K562 (cell line): ENCODE results near the gene SLC28A3. TPM values are rescaled to one million over a fixed set of nuclear protein-coding genes. Genes with fewer than 3 reads are reported as not detected.

ENCODE experiments used
- ATAC-seq: fragments of 200-7000 bp; cut with Tn5 transposase; 3 replicates; pipeline ENCODE4 v1.9.1; 2020; ENCODE audit warnings: moderate library complexity
- BruUV-seq: library from RNA; stranded (reverse); fragments of 400-500 nt; replicated peaks from 2 replicates; lab custom pipeline; 2021; lab: Mats Ljungman, UMichigan
- CTCF ChIA-PET: fragments of 300-600 bp; formaldehyde crosslinking; extraction: SDS; loops from one replicate; lab custom pipeline; 2021; ENCODE audit warnings: low intra/inter-chr PET ratio; lab: Yijun Ruan, JAX
- POLR2A ChIA-PET: fragments of 300-600, 350-650 bp; sonication (Branson Sonifier 250); formaldehyde crosslinking; extraction: SDS; loops from one replicate; lab custom pipeline; 2021; ENCODE audit warnings: antibody characterized with exemption, inconsistent platforms; lab: Yijun Ruan, JAX
- DNase-seq, 4 experiments: peaks; one replicate each; pipeline versions ENCODE4 v3.0.0 to v3.0.0-alpha.2; 2011 to 2018; ENCODE audit warnings: low spot score in 3 of 4, mixed read lengths in 3 of 4; ENCODE audit errors: extremely low read depth in 1 of 4
- FAIRE-seq: peaks from 2 replicates; lab custom pipeline; 2011; peaks lifted over from hg19 to GRCh38; lab: Jason Lieb, UNC
- H2AFZ ChIP-seq: 2 replicates; pipeline ENCODE4 v1.6.0; 2011; ENCODE audit warnings: low read depth, low read length, control low read depth, inconsistent platforms
- H3K27ac ChIP-seq: fragments of 200-600 bp; 3 replicates; pipeline ENCODE4 v1.8.0; 2011; ENCODE audit warnings: low read depth, mild to moderate bottlenecking, control low read depth, inconsistent platforms, low read length, moderate library complexity, mixed read lengths; ENCODE audit errors: extremely low read depth
- H3K27me3 ChIP-seq, 2 experiments: fragments of 300-600 bp in 1 of 2; 2 replicates in 1 of 2; 3 replicates in 1 of 2; pipeline versions ENCODE4 v1.6.0 to v1.8.0; 2011; ENCODE audit warnings: inconsistent platforms in 2 of 2, low read length in 2 of 2, mild to moderate bottlenecking in 1 of 2, mixed read lengths in 1 of 2, moderate library complexity in 1 of 2; ENCODE audit not compliant: control insufficient read depth in 2 of 2, insufficient read depth in 2 of 2
- H3K36me3 ChIP-seq: fragments of 300-600 bp; 3 replicates; pipeline ENCODE4 v1.8.0; 2011; ENCODE audit warnings: mild to moderate bottlenecking, low read length, inconsistent platforms; ENCODE audit not compliant: control insufficient read depth, insufficient read depth
- H3K4me1 ChIP-seq, 2 experiments: fragments of 200-600 bp in 1 of 2; replicated peaks in 1 of 2; 2 replicates in 1 of 2; 3 replicates in 1 of 2; pipeline versions ENCODE4 v1.5.1 to v1.8.0; 2011; ENCODE audit warnings: inconsistent platforms in 2 of 2, low read length in 2 of 2, mild to moderate bottlenecking in 1 of 2, mixed read lengths in 1 of 2, moderate library complexity in 1 of 2; ENCODE audit not compliant: control insufficient read depth in 2 of 2, insufficient read depth in 2 of 2
- H3K4me2 ChIP-seq: 2 replicates; pipeline ENCODE4 v1.6.1; 2011; ENCODE audit warnings: low read length, control low read depth, inconsistent platforms, mixed read lengths; ENCODE audit not compliant: insufficient read depth
- H3K4me3 ChIP-seq: fragments of 200-600 bp; sonication (generic), shearing (Covaris generic); 2 replicates; pipeline ENCODE4 v1.5.1; 2016; ENCODE audit warnings: control low read depth, inconsistent platforms
- H3K79me2 ChIP-seq: fragments of 200-600 bp; 3 replicates; pipeline ENCODE4 v1.8.0; 2011; ENCODE audit warnings: low read length, inconsistent platforms; ENCODE audit not compliant: control insufficient read depth, insufficient read depth
- H3K9ac ChIP-seq, 2 experiments: 2 replicates each; pipeline versions ENCODE4 v1.6.0 to v1.6.1; 2011; ENCODE audit warnings: low read depth in 2 of 2, low read length in 2 of 2, control low read depth in 1 of 2, inconsistent platforms in 1 of 2, mild to moderate bottlenecking in 1 of 2, mixed read lengths in 1 of 2; ENCODE audit not compliant: insufficient read depth in 1 of 2
- H3K9me1 ChIP-seq: one replicate; pipeline ENCODE4 v1.6.0; 2011; ENCODE audit warnings: inconsistent platforms, mild to moderate bottlenecking, low read length, moderate library complexity; ENCODE audit not compliant: control insufficient read depth, insufficient read depth
- H3K9me3 ChIP-seq: replicated peaks from 2 replicates; pipeline ENCODE4 v1.5.1; 2011; ENCODE audit warnings: low read depth, low read length, inconsistent platforms; ENCODE audit not compliant: control insufficient read depth, insufficient read depth
- H4K20me1 ChIP-seq: replicated peaks from 2 replicates; pipeline ENCODE4 v1.6.1; 2011; ENCODE audit warnings: low read length, inconsistent platforms, mixed read lengths; ENCODE audit not compliant: control insufficient read depth, insufficient read depth
- ATF7 ChIP-seq: fragments of 450-650 bp; IDR thresholded peaks from 2 replicates; pipeline ENCODE4 v1.7.1; 2014; ENCODE audit warnings: mild to moderate bottlenecking, moderate library complexity
- BCL6 ChIP-seq: fragments of 250-450 bp; sonication (Bioruptor Pico); IDR thresholded peaks from 2 replicates; pipeline ENCODE4 v1.4.0; 2020
- CAMTA2 ChIP-seq: fragments of 250-450 bp; sonication (Bioruptor Pico); conservative IDR thresholded peaks from 2 replicates; pipeline ENCODE4 v1.5.1; 2022
- CBX2 ChIP-seq: fragments of 200-600 bp; sonication (generic); IDR thresholded peaks from one replicate; pipeline ENCODE4 v1.6.1; 2012; ENCODE audit warnings: mild to moderate bottlenecking, low read length, inconsistent platforms; ENCODE audit not compliant: insufficient read depth, poor library complexity, severe bottlenecking
- DLX4 ChIP-seq: fragments of 250-450 bp; sonication (Bioruptor Pico); IDR thresholded peaks from 2 replicates; pipeline ENCODE4 v1.6.1; 2021; ENCODE audit warnings: mild to moderate bottlenecking
- EHMT2 ChIP-seq: fragments of 450-650 bp; IDR thresholded peaks from 2 replicates; pipeline ENCODE4 v1.6.1; 2018; ENCODE audit warnings: antibody characterized with exemption
- EWSR1 ChIP-seq: fragments of 450-650 bp; IDR thresholded peaks from 2 replicates; pipeline ENCODE4 v1.6.1; 2018; ENCODE audit warnings: borderline replicate concordance, mild to moderate bottlenecking, low read depth, moderate library complexity; ENCODE audit not compliant: partially characterized antibody
- GABPB2 ChIP-seq: fragments of 250-450 bp; sonication (Bioruptor Pico); conservative IDR thresholded peaks from 2 replicates; pipeline ENCODE4 v1.5.1; 2021; ENCODE audit warnings: mild to moderate bottlenecking
- HDAC3 ChIP-seq: fragments of 450-650 bp; IDR thresholded peaks from 2 replicates; pipeline ENCODE4 v1.6.1; 2018; ENCODE audit warnings: borderline replicate concordance, mild to moderate bottlenecking, moderate library complexity; ENCODE audit not compliant: partially characterized antibody
- ILF3 ChIP-seq: fragments of 450-650 bp; IDR thresholded peaks from 2 replicates; pipeline ENCODE4 v1.6.1; 2018; ENCODE audit warnings: antibody characterized with exemption, mild to moderate bottlenecking, moderate library complexity, borderline replicate concordance
- NUFIP1 ChIP-seq: fragments of 450-650 bp; IDR thresholded peaks from 2 replicates; pipeline ENCODE4 v1.6.1; 2018; ENCODE audit not compliant: partially characterized antibody
- SREBF2 ChIP-seq: sonication (generic); formaldehyde crosslinking; IDR thresholded peaks from 2 replicates; pipeline ENCODE4 v1.4.0; 2020; ENCODE audit warnings: mild to moderate bottlenecking, missing genetic modification reagents
- SRSF1 ChIP-seq: fragments of 200-400 bp; formaldehyde crosslinking; IDR thresholded peaks from 2 replicates; pipeline ENCODE4 v1.6.1; 2017; ENCODE audit warnings: mild to moderate bottlenecking, low read depth, low read length, moderate library complexity
- ZNF23 ChIP-seq: fragments of 250-450 bp; sonication (Bioruptor Pico); IDR thresholded peaks from 2 replicates; pipeline ENCODE4 v1.4.0; 2020; ENCODE audit warnings: mild to moderate bottlenecking
- ZNF407 ChIP-seq: fragments of 450-650 bp; IDR thresholded peaks from 2 replicates; pipeline ENCODE4 v1.6.1; 2016; ENCODE audit warnings: low read depth
- ZNF717 ChIP-seq: fragments of 250-450 bp; sonication (Bioruptor Pico); IDR thresholded peaks from 2 replicates; pipeline ENCODE4 v1.5.0; 2021
- WGBS: fragments of 100-300 bp; shearing (Covaris generic); methylation state at CpG from one replicate; pipeline ENCODE4 v1.1.6; 2016; ENCODE audit warnings: low coverage, mixed read lengths; ENCODE audit not compliant: insufficient coverage; ENCODE audit errors: missing lambda C conversion rate; 5-methylcytosine and 5-hydroxymethylcytosine counted together
- in situ Hi-C: fragments of 300-500 bp; cut with MboI; formaldehyde crosslinking; loops from 4 replicates; pipeline ENCODE4 v1.15.0; 2018; ENCODE audit warnings: inconsistent platforms, mixed read lengths
- intact Hi-C: fragments of 100-400 bp; cut with micrococcal nuclease; formaldehyde crosslinking; loops from 2 replicates; pipeline ENCODE4 v1.14.2; 2022
- polyA plus RNA-seq, 8 experiments: library from polyadenylated mRNA; depleted of rRNA in 4 of 8; stranded (reverse) in 5 of 8; unstranded in 3 of 8; fragments of >200 nt; fragmentation: Nextera tagmentation in 2 of 8; fragmentation: Illumina TruSeq in 1 of 8; extraction: Ambion mirVana in 2 of 8; extraction: Trizol in 1 of 8; gene quantifications; 2 replicates each; pipeline versions ENCODE4 v1.2.1 to v1.2.3, GENCODE V29; 2011 to 2014; ENCODE audit warnings: inconsistent platforms in 1 of 8, missing spikeins in 1 of 8
- total RNA-seq, 7 experiments: library from RNA; depleted of rRNA in 6 of 7; stranded (reverse); fragments of >200 nt in 6 of 7; fragmentation: Illumina TruSeq in 2 of 7; extraction: Trizol in 2 of 7; gene quantifications; 2 replicates each; pipeline versions ENCODE4 v1.2.1 to v1.2.3, GENCODE V29; 2011 to 2021; ENCODE audit warnings: low replicate concordance in 1 of 7

SLC28A3 gene
- total and polyA plus RNA-seq, 9 of the 15 experiments (the other 6 are each of a cell fraction or from before 2014, with no cell fraction given) = not detected

GRCh38 chr9:84386753-84387152 is 46.2 kb upstream of the SLC28A3 start:
- CTCF ChIA-PET = no interaction called here
- Histone ChIP-seq H3K27ac (no peak overlapping the region), H3K4me1 (peaks cover 0 to 4% of the 10 kb centered on the region in 2 experiments; a peak in 2 of 5 replicates), H3K36me3 (no peaks in the 10 kb centered on the region), H3K9ac (no peak overlapping the region), H3K79me2 (no peaks in the 10 kb centered on the region), H4K20me1 (no peaks in the 10 kb centered on the region), H3K27me3 (no peaks in the 10 kb centered on the region), H2AFZ (no peak overlapping the region), H3K9me3 (no peaks in the 10 kb centered on the region), H3K9me1 (no peaks in the 10 kb centered on the region), H3K4me2 (no peak overlapping the region), H3K4me3 (no peak overlapping the region)
- BruUV-seq = no TSS peak
- DNase-seq (no peak), FAIRE-seq (no peak), ATAC-seq (no peak)
- intact Hi-C loops (no loop called here), in situ Hi-C loops (loop anchor here (25.0 kb wide), 1 partner anchor 1401 kb away; no protein-coding TSS in a partner anchor)
- WGBS = 15% methylated on average over 1 of the region's 1 CpG
- POLR2A ChIA-PET = no interaction called here
- TF ChIP-seq HDAC3 (no peak), ZNF407 (no peak), NUFIP1 (no peak), ILF3 (no peak), EWSR1 (no peak), ATF7 (no peak), ZNF23 (no peak), SRSF1 (no peak), CAMTA2 (no peak), GABPB2 (no peak), BCL6 (no peak), ZNF717 (CRISPR knock-in tag) (no peak), DLX4 (no peak), EHMT2 (no peak), CBX2 (no peak), SREBF2 (CRISPR knock-in tag) (no peak)
